NT2/D1 (cell line): ENCODE results near the gene USP5.

ENCODE experiments used
- DNase-seq: peaks from one replicate; pipeline ENCODE4 v3.0.0-alpha.2; 2011; ENCODE audit warnings: low read depth, low spot score
- H3K27me3 ChIP-seq: 2 replicates; pipeline ENCODE4 v1.6.0; 2011; ENCODE audit warnings: mild to moderate bottlenecking; ENCODE audit not compliant: insufficient read length, insufficient read depth
- H3K36me3 ChIP-seq: 2 replicates; pipeline ENCODE4 v1.6.1; 2011; ENCODE audit warnings: mild to moderate bottlenecking, low read length, mixed read lengths; ENCODE audit not compliant: insufficient read depth, insufficient read length
- H3K4me1 ChIP-seq: 2 replicates; pipeline ENCODE4 v1.5.1; 2011; ENCODE audit not compliant: insufficient read depth, insufficient read length
- H3K4me3 ChIP-seq: 2 replicates; pipeline ENCODE4 v1.5.1; 2011; ENCODE audit warnings: low read depth; ENCODE audit not compliant: insufficient read length
- H3K9ac ChIP-seq: 2 replicates; pipeline ENCODE4 v1.6.0; 2011; ENCODE audit warnings: low read depth; ENCODE audit not compliant: insufficient read length
- H3K9me3 ChIP-seq: 2 replicates; pipeline ENCODE4 v1.5.1; 2011; ENCODE audit warnings: mild to moderate bottlenecking, low read length; ENCODE audit not compliant: insufficient read depth
- SUZ12 ChIP-seq: IDR thresholded peaks from 2 replicates; pipeline ENCODE4 v1.6.1; 2011; ENCODE audit not compliant: insufficient read length, insufficient read depth; ENCODE audit errors: extremely low read depth
- YY1 ChIP-seq: IDR thresholded peaks from 2 replicates; pipeline ENCODE4 v1.6.1; 2011; ENCODE audit not compliant: insufficient read length, insufficient read depth
- ZNF274 ChIP-seq: IDR thresholded peaks from 2 replicates; pipeline ENCODE4 v1.6.1; 2011; ENCODE audit warnings: mild to moderate bottlenecking, low read depth, low read length

The USP5 gene

DNA sequence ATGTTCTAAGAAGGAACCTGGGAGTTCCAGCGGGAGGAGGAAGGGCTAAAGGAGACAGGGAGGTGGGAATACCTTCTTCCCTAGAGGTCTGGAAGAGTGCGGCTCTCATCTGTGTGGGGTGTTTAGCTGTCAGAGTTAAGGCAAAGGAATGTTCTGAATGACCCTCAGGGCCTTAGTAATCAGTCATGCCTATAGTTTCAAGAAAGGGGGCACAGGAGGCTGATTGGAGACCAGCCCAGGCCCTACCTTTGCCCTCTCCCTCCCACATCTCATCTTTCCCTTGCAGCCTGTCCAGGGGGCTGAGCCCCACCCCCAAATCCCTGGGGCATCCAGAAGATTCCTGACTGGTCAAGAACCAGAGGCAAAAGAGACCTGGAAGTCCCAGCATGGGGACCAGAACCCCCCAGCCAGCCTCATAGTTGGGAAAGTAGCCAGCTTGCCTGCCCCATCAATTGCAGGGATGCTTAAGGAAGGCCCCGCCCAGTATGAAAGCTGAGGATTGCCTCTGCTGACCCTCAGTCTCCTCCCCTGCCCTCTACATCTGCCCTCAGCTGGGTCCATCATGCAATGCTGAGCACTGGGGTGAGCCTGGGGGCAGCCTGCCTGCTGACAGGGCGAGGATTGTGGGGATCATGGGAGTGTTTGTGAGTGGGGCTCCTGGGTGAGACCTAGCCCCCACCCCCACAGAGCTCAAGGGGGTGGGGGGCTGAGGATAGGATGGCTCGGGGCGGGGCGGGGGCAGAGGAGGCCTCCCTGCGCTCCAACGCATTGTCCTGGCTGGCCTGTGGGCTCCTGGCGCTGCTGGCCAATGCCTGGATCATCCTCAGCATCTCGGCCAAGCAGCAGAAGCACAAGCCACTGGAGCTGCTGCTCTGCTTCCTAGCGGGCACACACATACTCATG is 28.5 kb upstream of the USP5 start:
- Histone ChIP-seq H3K27me3 (no peaks in the 10 kb centered on the region), H3K9me3 (no peaks in the 10 kb centered on the region), H3K4me1 (peaks cover 69% of the 10 kb centered on the region), H3K9ac (no peak overlapping the region), H3K36me3 (peaks cover 27% of the 10 kb centered on the region), H3K4me3 (no peak overlapping the region)
- DNase-seq = no peak
- TF ChIP-seq YY1 = no peak
- TF ChIP-seq ZNF274 = no peak
- no peak for TF ChIP-seq SUZ12

DNA sequence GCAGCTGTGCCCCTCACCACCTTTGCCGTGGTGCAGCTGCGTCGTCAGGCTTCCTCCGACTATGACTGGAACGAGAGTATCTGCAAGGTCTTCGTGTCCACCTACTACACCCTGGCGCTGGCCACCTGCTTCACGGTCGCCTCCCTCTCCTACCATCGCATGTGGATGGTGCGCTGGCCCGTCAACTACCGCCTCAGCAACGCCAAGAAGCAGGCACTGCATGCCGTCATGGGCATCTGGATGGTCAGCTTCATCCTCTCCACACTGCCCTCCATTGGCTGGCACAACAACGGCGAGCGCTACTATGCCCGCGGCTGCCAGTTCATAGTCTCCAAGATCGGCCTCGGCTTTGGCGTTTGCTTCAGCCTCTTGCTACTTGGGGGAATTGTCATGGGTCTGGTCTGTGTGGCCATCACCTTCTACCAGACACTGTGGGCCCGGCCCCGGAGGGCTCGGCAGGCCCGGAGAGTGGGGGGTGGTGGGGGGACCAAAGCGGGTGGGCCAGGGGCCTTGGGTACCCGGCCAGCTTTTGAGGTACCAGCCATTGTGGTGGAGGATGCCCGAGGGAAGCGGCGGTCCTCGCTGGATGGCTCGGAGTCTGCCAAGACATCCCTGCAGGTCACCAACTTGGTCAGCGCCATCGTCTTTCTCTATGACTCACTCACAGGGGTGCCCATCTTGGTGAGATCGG is 27.7 kb upstream of the USP5 start:
- TF ChIP-seq YY1 = no peak
- TF ChIP-seq SUZ12 = no peak
- TF ChIP-seq ZNF274 = no peak
- H3K4me3 ChIP-seq = no peak overlapping the region
- no peaks in the 10 kb centered on the region for H3K9me3 ChIP-seq
- no peak for DNase-seq
- peaks cover 27% of the 10 kb centered on the region for H3K36me3 ChIP-seq
- no peak overlapping the region for H3K9ac ChIP-seq
- peaks cover 63% of the 10 kb centered on the region for H3K4me1 ChIP-seq
- H3K27me3 ChIP-seq = no peaks in the 10 kb centered on the region

DNA sequence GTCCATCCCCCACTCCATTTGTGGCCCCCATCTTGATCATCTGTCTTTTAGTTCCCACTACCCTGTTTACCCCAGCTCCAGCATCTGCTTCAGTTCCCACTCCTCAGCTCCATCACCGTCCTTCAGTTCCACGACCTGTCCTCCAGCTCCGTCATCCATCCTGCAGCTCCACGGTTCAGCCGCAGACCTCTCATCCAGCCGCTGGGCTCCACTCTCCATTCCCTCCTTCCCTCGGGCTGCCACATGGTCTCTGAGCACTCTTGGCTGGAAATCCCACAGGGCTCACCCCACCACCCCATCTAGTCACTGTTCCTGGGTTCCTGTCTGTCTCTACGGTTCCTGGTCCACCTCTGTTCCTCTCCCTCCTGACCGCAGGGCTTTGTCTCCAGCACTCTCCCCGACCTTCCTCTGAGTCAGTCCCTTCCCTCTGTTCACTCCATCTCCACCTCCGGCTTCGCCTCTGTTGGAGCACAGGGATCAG is 27.0 kb upstream of the USP5 start:
- peak overlapping the region; percentile 57 for H3K9ac ChIP-seq
- peaks cover 31% of the 10 kb centered on the region for H3K36me3 ChIP-seq
- H3K4me1 ChIP-seq = peaks cover 60% of the 10 kb centered on the region
- TF ChIP-seq SUZ12 (no peak), ZNF274 (no peak), YY1 (no peak)
- H3K9me3 ChIP-seq = no peaks in the 10 kb centered on the region
- no peaks in the 10 kb centered on the region for H3K27me3 ChIP-seq
- H3K4me3 ChIP-seq = no peak overlapping the region
- no peak for DNase-seq

DNA sequence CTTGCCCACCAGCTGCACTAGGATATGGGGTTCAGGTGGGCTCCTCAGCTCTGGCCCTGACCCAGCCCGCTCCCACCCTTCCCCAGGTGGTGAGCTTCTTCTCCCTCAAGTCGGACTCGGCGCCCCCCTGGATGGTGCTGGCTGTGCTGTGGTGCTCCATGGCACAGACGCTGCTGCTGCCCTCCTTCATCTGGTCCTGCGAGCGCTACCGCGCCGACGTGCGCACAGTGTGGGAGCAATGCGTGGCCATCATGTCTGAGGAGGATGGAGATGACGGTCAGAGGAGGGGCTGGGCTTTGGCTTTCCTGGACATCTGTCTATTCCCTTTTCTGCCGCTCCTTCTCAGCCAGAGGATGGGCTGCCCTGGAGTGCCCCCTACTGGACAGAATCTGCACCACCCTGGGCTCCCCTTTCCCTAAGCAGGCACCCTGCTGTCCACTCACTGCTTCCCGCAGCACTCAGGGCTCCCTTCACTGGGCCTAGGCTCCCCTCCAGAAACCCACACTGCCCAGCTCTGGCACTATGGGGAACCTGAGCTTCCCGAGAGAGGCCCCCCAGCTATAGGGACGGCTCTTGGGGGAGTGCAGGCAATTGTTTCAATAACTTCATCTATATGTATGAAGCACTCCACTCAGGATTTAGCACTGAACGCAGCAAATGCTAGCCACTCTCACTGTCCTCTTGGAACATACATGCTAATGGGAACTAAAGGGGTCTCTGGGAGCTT is 26.4 kb upstream of the USP5 start:
- Histone ChIP-seq H3K4me3 (no peak overlapping the region), H3K9ac (peak overlapping the region; percentile 57), H3K9me3 (no peaks in the 10 kb centered on the region), H3K27me3 (no peaks in the 10 kb centered on the region), H3K4me1 (peaks cover 64% of the 10 kb centered on the region), H3K36me3 (peaks cover 37% of the 10 kb centered on the region)
- peak; percentile 97 for DNase-seq
- TF ChIP-seq SUZ12 (no peak), YY1 (no peak), ZNF274 (no peak)

DNA sequence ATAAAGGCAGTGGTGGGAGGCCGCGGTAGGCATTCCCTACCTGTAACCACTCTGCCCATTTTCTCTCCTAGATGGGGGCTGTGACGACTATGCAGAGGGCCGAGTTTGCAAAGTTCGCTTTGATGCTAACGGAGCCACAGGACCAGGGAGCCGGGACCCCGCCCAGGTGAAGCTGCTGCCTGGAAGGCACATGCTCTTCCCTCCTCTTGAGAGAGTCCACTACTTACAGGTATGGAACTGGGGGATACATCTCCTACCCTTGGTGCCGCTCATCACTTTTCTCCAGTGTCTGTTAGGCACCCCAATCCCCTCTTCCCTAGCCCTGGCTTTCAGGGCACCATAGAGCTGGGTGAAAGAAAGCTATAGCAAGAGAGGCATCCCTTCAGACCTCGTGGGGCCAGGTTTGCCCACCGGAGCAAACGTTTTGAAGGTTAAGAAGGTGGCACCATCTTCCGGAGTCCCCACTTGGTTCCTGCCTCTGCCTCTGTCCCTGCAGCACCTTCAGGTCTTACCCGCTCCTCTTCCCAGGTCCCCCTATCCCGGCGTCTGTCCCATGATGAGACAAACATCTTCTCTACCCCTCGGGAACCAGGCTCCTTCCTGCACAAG is 25.7 kb upstream of the USP5 start:
- no peak overlapping the region for H3K4me3 ChIP-seq
- H3K9me3 ChIP-seq = no peaks in the 10 kb centered on the region
- TF ChIP-seq SUZ12 (no peak), ZNF274 (no peak), YY1 (no peak)
- peak overlapping the region; percentile 36 for H3K9ac ChIP-seq
- no peak for DNase-seq
- no peaks in the 10 kb centered on the region for H3K27me3 ChIP-seq
- H3K4me1 ChIP-seq = peaks cover 62% of the 10 kb centered on the region
- H3K36me3 ChIP-seq = peaks cover 44% of the 10 kb centered on the region

DNA sequence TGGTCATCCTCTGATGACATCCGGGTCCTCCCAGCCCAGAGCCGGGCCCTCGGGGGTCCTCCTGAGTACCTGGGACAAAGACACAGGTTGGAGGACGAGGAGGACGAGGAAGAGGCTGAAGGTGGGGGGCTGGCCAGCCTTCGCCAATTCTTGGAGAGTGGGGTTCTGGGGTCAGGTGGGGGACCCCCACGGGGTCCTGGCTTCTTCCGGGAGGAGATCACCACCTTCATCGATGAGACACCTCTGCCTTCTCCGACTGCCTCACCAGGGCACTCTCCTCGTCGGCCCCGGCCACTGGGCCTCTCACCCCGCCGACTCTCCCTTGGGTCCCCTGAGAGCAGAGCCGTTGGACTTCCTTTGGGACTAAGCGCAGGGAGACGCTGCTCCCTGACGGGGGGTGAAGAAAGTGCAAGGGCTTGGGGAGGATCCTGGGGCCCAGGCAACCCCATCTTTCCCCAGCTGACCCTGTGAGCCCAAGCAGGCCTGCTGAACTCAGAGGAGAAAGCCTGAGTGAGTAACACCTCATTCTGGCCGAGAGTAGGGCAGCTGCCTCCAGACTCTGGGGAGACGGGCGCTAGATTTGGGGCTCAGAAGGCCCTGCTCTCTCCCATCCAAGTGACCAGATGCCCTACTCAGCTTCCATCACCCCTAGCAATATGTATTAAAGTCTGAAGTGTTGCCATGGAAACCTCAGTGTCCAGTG is 25.1 kb upstream of the USP5 start:
- DNase-seq = no peak
- H3K27me3 ChIP-seq = no peaks in the 10 kb centered on the region
- H3K4me3 ChIP-seq = peak overlapping the region; percentile 5
- H3K4me1 ChIP-seq = peaks cover 66% of the 10 kb centered on the region
- no peaks in the 10 kb centered on the region for H3K9me3 ChIP-seq
- peak overlapping the region; percentile 80 for H3K9ac ChIP-seq
- no peak for TF ChIP-seq SUZ12
- TF ChIP-seq YY1 = no peak
- no peak for TF ChIP-seq ZNF274
- H3K36me3 ChIP-seq = peaks cover 50% of the 10 kb centered on the region
